Adrenal gland (tissue), 12 donors: Measurements from ENCODE around the gene STOM. TPM values are rescaled to one million over a fixed set of nuclear protein-coding genes. Genes with fewer than 3 reads are reported as not detected.

ENCODE experiments used
- DNase-seq, 7 donors: peaks; one replicate each; pipeline ENCODE4 v3.0.0-alpha.2; 2019 to 2020
- H3K27ac ChIP-seq, 5 donors: fragments of 200-600 bp; sonication (generic) in 4 of 5; 1 replicate in 3 of 5; 2 replicates in 2 of 5; pipeline versions ENCODE4 v1.5.1 to v1.8.0; 2016 to 2020; ENCODE audit warnings: mild to moderate bottlenecking in 1 of 5
- H3K27me3 ChIP-seq: fragments of 200-600 bp; 2 replicates; pipeline ENCODE4 v1.8.0; 2021
- H3K36me3 ChIP-seq, 2 donors: fragments of 200-600 bp; replicated peaks in 1 of 2; 1 replicate in 1 of 2; 2 replicates in 1 of 2; pipeline versions ENCODE4 v1.5.1 to v1.8.0; 2018 to 2022
- H3K4me1 ChIP-seq, 2 donors: fragments of 200-600 bp; replicated peaks in 1 of 2; 1 replicate in 1 of 2; 2 replicates in 1 of 2; pipeline versions ENCODE4 v1.5.1 to v1.8.0; 2018 to 2021
- H3K4me3 ChIP-seq, 4 donors: fragments of 200-600 bp; sonication (generic) in 3 of 4; one replicate each; pipeline ENCODE4 v1.5.1; 2016 to 2018
- H3K9me3 ChIP-seq, 3 donors: fragments of 200-600 bp; sonication (generic) in 1 of 3; replicated peaks in 1 of 3; 1 replicate in 2 of 3; 2 replicates in 1 of 3; pipeline versions ENCODE4 v1.5.1 to v1.8.0; 2016 to 2021
- CTCF ChIP-seq, 6 experiments: fragments of 450-650 bp in 4 of 6; fragments of 200-600 bp in 2 of 6; sonication (generic) in 1 of 6; IDR thresholded peaks; 1 replicate in 5 of 6; 2 replicates in 1 of 6; pipeline versions ENCODE4 v1.5.1 to v1.8.0; 2016 to 2021; ENCODE audit warnings: antibody characterized with exemption in 6 of 6, mild to moderate bottlenecking in 2 of 6, moderate library complexity in 1 of 6
- POLR2A ChIP-seq, 2 donors: fragments of 450-650 bp; IDR thresholded peaks; one replicate each; pipeline ENCODE4 v1.6.1; 2017; ENCODE audit warnings: antibody characterized with exemption in 2 of 2, mild to moderate bottlenecking in 2 of 2, moderate library complexity in 1 of 2
- WGBS, 4 donors: extraction: QIAGEN DNeasy Blood & Tissue Kit in 2 of 4; methylation state at CpG; one replicate each; pipeline versions ENCODE4 v1.1.5 to v1.1.7; 2013 to 2017; 5-methylcytosine and 5-hydroxymethylcytosine counted together
- intact Hi-C, 2 donors: fragments of 100-400 bp; cut with DNase I; formaldehyde crosslinking; loops; one replicate each; pipeline versions ENCODE4 v1.14.1 to v1.15.0; 2022 to 2023
- polyA plus RNA-seq, 3 donors: library from polyadenylated mRNA; stranded (reverse); fragments of 200-250 nt in 2 of 3; fragments of 350-450 nt in 1 of 3; fragmentation: Illumina TruSeq in 1 of 3; extraction: RNeasy Lipid Tissue Mini Kit (QIAGEN cat#74804) in 1 of 3; gene quantifications; one replicate each; pipeline ENCODE4 v1.2.3, GENCODE V29; 2013 to 2014
- total RNA-seq, 9 donors: library from RNA; depleted of rRNA in 4 of 9; stranded (reverse); fragments of >200 nt in 4 of 9; fragments of 120-200 nt in 1 of 9; fragmentation: NEBNext Ultra II Directional in 1 of 9; extraction: Animal tissue kit (Norgen Biotek cat#: 25700) in 1 of 9; gene quantifications; one replicate each; pipeline versions ENCODE4 v1.1.0 to v1.2.4, GENCODE V29; 2013 to 2023
- donor health status: healthy with polysubstance abuse.
- donor health status: Bipolar disorder and iron deficiency.
- donor health status: DM: yes; HTN: yes; CAD: no.
- donor health status: DM: no; HTN: no; CAD: no.
- donor health status: DM: no; HTN: no; CAD: no.
- donor health status: DM: yes; HTN: yes; CAD: no.

Gene STOM
- total and polyA plus RNA-seq, 12 donors = 104 to 427 (median 211) TPM

DNA sequence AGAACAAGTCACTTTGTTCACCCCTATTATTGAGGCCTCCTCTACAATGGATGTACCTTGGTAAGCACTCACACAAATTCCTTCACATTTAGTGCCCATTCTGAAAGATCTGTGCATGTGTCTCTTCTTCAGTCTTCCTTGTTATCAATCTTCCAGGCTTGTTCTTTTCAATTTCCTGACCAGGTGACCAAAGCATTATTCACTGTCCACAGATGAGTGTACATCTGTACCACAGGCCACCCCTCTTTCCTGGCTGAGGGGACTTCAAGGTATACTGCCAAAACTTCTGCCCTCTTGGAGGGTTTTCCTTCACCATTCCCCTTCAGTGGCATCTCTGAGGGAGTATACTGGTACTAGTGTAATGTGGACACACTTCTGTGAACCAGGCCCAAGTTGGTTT, 25.5 kb upstream of the STOM start:
- Histone ChIP-seq H3K9me3 (no peaks in the 10 kb centered on the region), H3K4me3 (no peak overlapping the region), H3K36me3 (no peaks in the 10 kb centered on the region), H3K4me1 (no peaks in the 10 kb centered on the region), H3K27ac (no peak overlapping the region), H3K27me3 (no peaks in the 10 kb centered on the region)
- no peak for TF ChIP-seq POLR2A (IDR thresholded peaks at IDR 0.05)
- no peak for TF ChIP-seq CTCF (IDR thresholded peaks at IDR 0.05)
- no peak for DNase-seq
- intact Hi-C loops = loop anchor here in 1 of 2 donors (5.0 kb wide), 1 partner anchor 178 kb away; no protein-coding TSS in a partner anchor

DNA sequence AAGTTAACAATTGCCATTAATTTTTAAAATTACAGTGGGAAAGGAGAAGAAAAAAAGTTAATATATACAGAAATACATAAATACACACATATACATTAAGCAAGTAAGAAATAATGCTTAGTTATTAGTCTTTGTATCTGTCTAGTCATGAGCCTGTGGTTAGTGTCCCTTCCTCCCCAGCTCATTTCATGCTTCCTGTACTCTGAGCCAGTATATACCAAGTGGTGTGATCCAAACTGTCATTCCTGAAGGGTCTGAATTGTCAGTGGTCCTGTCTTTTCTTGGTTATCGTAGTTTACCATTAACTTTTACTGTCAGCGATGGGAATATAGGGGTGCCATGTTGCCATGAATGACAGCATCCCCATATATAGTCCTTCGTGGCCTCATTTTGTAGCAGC, 24.2 kb upstream of the STOM start:
- Histone ChIP-seq H3K36me3 (no peaks in the 10 kb centered on the region), H3K4me1 (no peaks in the 10 kb centered on the region), H3K4me3 (no peak overlapping the region), H3K9me3 (no peaks in the 10 kb centered on the region), H3K27ac (no peak overlapping the region), H3K27me3 (no peaks in the 10 kb centered on the region)
- intact Hi-C loops = loop anchor here in 1 of 2 donors (5.0 kb wide), 1 partner anchor 182 kb away; no protein-coding TSS in a partner anchor
- TF ChIP-seq CTCF (IDR thresholded peaks at IDR 0.05) (no peak), POLR2A (IDR thresholded peaks at IDR 0.05) (no peak)
- DNase-seq = no peak
- WGBS, 4 donors = 88 to 94% (median 89%) methylated on average over 3 of the region's 3 CpGs

- H3K9me3 ChIP-seq = no peaks in the 10 kb centered on the region
- intact Hi-C loops = loop anchor here in 1 of 2 donors (5.0 kb wide), 1 partner anchor 181 kb away; no protein-coding TSS in a partner anchor
- H3K4me3 ChIP-seq = no peak overlapping the region
- H3K4me1 ChIP-seq = no peaks in the 10 kb centered on the region
- WGBS, 4 donors = 53 to 64% (median 56%) methylated on average over 2 of the region's 2 CpGs
- DNase-seq = no peak
- H3K36me3 ChIP-seq = no peaks in the 10 kb centered on the region
- no peak for TF ChIP-seq CTCF (IDR thresholded peaks at IDR 0.05)
- H3K27ac ChIP-seq = no peak overlapping the region
- H3K27me3 ChIP-seq = no peaks in the 10 kb centered on the region
Measured at GRCh38 chr9:121393318-121393717, 23.3 kb upstream of the STOM start.

DNA sequence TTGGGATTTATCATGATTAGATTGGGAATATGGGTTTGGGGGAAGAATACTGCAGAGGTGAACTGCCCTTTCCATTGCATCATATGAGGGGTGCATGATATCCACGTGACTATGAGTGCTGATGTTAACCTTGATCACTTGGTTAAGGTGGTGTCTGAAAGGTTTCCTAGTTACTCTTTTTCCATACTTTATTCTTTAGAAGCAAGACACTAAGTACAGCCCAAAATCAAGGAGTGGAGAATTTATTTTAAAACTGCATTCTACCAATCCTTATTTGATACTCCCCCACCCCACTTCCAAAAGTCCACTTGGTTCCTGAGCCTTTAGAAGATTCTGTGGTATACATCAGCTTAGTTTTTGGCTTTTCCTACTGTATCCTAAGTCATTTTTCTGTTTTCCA, 20.3 kb upstream of the STOM start:
- H3K36me3 ChIP-seq = no peaks in the 10 kb centered on the region
- H3K27ac ChIP-seq = no peak overlapping the region
- no peaks in the 10 kb centered on the region for H3K4me1 ChIP-seq
- TF ChIP-seq POLR2A (IDR thresholded peaks at IDR 0.05) = no peak
- no peak for TF ChIP-seq CTCF (IDR thresholded peaks at IDR 0.05)
- no peak for DNase-seq
- intact Hi-C loops = loop anchor here in 1 of 2 donors (5.0 kb wide), 1 partner anchor 178 kb away; no protein-coding TSS in a partner anchor
- no peak overlapping the region for H3K4me3 ChIP-seq
- no peaks in the 10 kb centered on the region for H3K9me3 ChIP-seq
- WGBS, 4 donors = 56 to 91% (median 68%) methylated on average over 1 of the region's 1 CpG
- H3K27me3 ChIP-seq = no peaks in the 10 kb centered on the region
